ENCODE measurements around the gene KRTAP9-6.
A peak's percentile ranks its signal among the peaks of the same experiment; 100 is the strongest.

Gene KRTAP9-6

GRCh38 chr17:41301916-41302901 lies 37.0 kb downstream of the KRTAP9-6 start, which contains the start of gene KRTAP29-1:
Gene KRTAP29-1 (minus strand): TSS chr17:41302851. CDS start chr17:41302851, 0 bp downstream.
- no peak for DNase-seq (ENCODE audit: low read depth)
- TF ChIP-seq CTCF (IDR thresholded peaks at IDR 0.05; ENCODE audit: control insufficient read depth, insufficient read depth, low read depth, low read length, missing control alignments): no peak
- no peak within 1 kb of the TSS for H3K4me3 ChIP-seq (ENCODE audit: control insufficient read depth, low read depth, low read length)

GRCh38 chr17:41302981-41303380 lies 37.8 kb downstream of the KRTAP9-6 start:
- no peak for TF ChIP-seq CTCF (IDR thresholded peaks at IDR 0.05; ENCODE audit: control insufficient read depth, insufficient read depth, low read depth, low read length, missing control alignments)
- no peak overlapping the region for H3K4me3 ChIP-seq (ENCODE audit: control insufficient read depth, low read depth, low read length)
- no peak for DNase-seq (ENCODE audit: low read depth)

- DNase-seq (ENCODE audit: low read depth): no peak
- no peak overlapping the region for H3K4me3 ChIP-seq (ENCODE audit: control insufficient read depth, low read depth, low read length)
- no peak for TF ChIP-seq CTCF (IDR thresholded peaks at IDR 0.05; ENCODE audit: control insufficient read depth, insufficient read depth, low read depth, low read length, missing control alignments)
Measured at GRCh38 chr17:41304091-41304490, 38.9 kb downstream of the KRTAP9-6 start.

GRCh38 chr17:41307647-41308046 lies 42.5 kb downstream of the KRTAP9-6 start:
- H3K4me3 ChIP-seq (ENCODE audit: control insufficient read depth, low read depth, low read length): no peak overlapping the region
- no peak for TF ChIP-seq CTCF (IDR thresholded peaks at IDR 0.05; ENCODE audit: control insufficient read depth, insufficient read depth, low read depth, low read length, missing control alignments)

GRCh38 chr17:41308251-41308917 lies 43.2 kb downstream of the KRTAP9-6 start:
- no peak overlapping the region; the same call in 1 of the 2 replicates for H3K4me3 ChIP-seq (ENCODE audit: control insufficient read depth, low read depth, low read length)
- no peak for DNase-seq (ENCODE audit: low read depth)
- TF ChIP-seq CTCF (IDR thresholded peaks at IDR 0.05; ENCODE audit: control insufficient read depth, insufficient read depth, low read depth, low read length, missing control alignments): no peak

More at GRCh38 chr17:41307647-41308046, 42.5 kb downstream of the KRTAP9-6 start:
- DNase-seq (ENCODE audit: low read depth): peak; percentile 52

GRCh38 chr17:41308918-41309359 lies 43.8 kb downstream of the KRTAP9-6 start, which contains the start of gene KRTAP16-1:
Gene KRTAP16-1 (minus strand): TSS chr17:41309309. CDS start chr17:41309253, 56 bp downstream.
- H3K4me3 ChIP-seq (ENCODE audit: control insufficient read depth, low read depth, low read length): no peak within 1 kb of the TSS; the same call in 1 of the 2 replicates
- DNase-seq (ENCODE audit: low read depth): no peak

More at GRCh38 chr17:41308918-41309359, 43.8 kb downstream of the KRTAP9-6 start, which contains the start of gene KRTAP16-1:
- TF ChIP-seq CTCF (IDR thresholded peaks at IDR 0.05; ENCODE audit: control insufficient read depth, insufficient read depth, low read depth, low read length, missing control alignments): no peak

All from AG09309 (cell line).